HTR-8/SVneo (cell line): ENCODE measurements around the gene IL2RA.
"Not testable (repeated sequence)": the region's sequence is repeated elsewhere in the genome, so short reads cannot be mapped to it uniquely, and the experiment has no call there.

ENCODE experiments used
- DNase-seq: peaks from one replicate; pipeline ENCODE4 v3.0.0; 2011; ENCODE audit warnings: low spot score, mixed read lengths; ENCODE audit not compliant: insufficient read length
- FAIRE-seq: peaks from 2 replicates; lab custom pipeline; 2011; peaks lifted over from hg19 to GRCh38; lab: Jason Lieb, UNC

The IL2RA gene

DNA sequence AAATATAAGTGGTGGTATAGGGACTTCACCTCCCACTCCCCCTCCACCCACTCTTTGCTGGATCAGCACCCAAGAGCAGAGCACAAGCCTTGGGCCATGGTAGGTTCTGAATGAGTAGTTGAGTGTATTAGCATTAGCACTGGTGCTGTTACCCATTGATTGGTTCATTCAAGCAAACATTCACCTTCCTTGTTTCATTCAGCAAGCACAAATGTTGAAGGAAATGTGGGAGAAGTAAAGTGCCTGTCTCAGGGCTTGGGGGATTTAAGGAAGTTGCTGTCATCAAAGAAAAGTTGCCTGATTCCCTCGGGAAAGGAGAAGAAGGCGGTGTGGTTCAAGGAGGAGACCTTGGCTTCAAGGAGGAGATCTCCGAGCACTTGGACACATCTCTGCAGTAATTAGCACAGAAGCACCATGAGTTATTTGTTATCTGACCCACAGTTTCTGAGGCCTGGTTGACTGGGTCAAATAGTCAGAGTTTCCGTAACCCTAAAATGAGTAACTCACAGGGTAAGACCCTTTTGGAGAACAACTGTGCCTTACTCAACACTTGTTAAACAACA is 17.3 kb downstream of the IL2RA start:
- FAIRE-seq (no peak), DNase-seq (no peak)

DNA sequence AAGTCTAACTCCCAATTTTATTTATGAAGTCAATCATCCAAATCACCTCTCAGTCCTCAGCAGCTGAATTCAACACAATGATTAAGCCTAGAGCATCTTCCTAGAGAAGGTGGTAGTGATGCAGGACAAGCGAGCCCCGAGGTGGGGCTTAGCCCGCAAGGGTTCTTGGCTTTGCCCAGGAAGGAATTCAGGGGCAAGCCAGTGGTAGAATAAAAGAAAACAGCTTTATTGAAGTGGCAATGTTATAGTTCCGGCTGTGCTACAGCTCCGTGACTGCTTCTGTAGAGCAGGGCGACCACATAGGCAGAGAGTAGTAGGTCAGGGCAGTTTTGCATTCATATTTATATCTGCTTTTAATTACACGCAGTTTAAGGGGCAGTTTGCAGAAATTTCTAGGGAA is 18.1 kb downstream of the IL2RA start:
- FAIRE-seq: no peak

GRCh38 chr10:6043377-6043776 is 18.8 kb downstream of the IL2RA start:
- DNase-seq, FAIRE-seq: not testable (repeated sequence)

More for the DNA sequence above, 18.1 kb downstream of the IL2RA start:
- no peak for DNase-seq

DNA sequence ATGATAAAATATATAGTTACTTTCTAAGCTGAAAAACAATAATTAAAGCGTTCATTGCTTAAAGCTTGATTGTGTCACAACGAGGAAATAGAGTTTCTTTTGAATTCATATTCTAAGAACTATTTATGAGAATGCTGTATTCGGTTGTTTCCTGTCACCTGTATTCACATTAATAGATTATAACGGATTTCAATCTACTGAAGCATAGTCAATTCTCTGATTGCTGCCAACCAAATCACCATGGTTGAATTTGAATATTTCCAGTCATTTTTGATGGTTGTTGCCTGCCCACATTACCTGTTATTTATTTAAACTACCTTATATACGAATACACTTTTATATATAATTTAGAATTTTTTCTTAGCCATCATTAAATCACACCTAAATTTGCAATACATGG is 22.0 kb downstream of the IL2RA start:
- no peak for FAIRE-seq
- no peak for DNase-seq

- no peak for DNase-seq
- FAIRE-seq: no peak
Measured at GRCh38 chr10:6039711-6040110, 22.5 kb downstream of the IL2RA start.

GRCh38 chr10:6038071-6038631 is 24.0 kb downstream of the IL2RA start:
- no peak for FAIRE-seq
- no peak for DNase-seq

GRCh38 chr10:6037422-6037821 is 24.7 kb downstream of the IL2RA start:
- FAIRE-seq: no peak
- no peak for DNase-seq

- FAIRE-seq (no peak), DNase-seq (no peak)
Measured at GRCh38 chr10:6036861-6037321, 25.3 kb downstream of the IL2RA start.

- no peak for DNase-seq
- FAIRE-seq: no peak
Measured at GRCh38 chr10:6035931-6036575, 26.1 kb downstream of the IL2RA start.

- DNase-seq: no peak
- FAIRE-seq: no peak
Measured at GRCh38 chr10:6035101-6035834, 26.9 kb downstream of the IL2RA start.

DNA sequence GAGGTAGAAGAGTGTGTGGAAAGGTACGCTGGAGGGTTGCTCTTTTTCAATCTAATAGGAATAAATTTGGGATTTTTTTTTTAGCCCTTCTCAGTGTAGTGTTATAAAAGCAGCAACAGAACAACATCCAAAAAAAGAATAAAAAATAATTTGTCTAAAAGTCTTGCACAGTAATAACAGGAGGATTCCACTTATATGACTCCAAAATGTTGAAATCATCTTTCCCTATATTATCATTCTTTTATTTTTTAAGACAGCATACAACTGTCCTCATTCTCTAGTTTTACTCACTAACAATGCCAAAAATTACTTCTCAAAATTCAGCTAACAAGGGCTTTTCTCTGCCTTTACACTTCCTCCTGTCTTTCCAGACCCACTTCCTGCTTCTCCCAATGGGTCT is 27.8 kb downstream of the IL2RA start:
- FAIRE-seq (no peak), DNase-seq (no peak)

DNA sequence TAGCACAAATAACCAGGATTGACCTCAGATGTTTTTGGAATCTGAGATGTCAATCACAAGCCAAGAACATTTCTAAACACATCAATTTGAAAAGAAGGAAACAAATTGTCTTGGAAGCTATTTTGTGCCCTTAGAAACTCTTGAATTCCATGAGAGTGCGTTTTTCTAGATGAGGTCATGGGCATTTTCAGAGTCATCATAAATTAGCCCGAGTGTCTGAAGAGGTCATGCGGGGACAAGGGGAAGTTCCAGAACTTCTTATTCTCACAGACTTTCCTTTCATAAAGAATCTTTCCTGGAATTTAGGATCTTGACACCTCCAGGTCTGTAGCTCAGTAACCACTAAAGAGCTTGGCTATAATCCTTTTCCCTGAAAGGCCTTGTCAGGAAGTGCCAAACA is 28.2 kb downstream of the IL2RA start:
- FAIRE-seq (no peak), DNase-seq (peak; percentile 12)

DNA sequence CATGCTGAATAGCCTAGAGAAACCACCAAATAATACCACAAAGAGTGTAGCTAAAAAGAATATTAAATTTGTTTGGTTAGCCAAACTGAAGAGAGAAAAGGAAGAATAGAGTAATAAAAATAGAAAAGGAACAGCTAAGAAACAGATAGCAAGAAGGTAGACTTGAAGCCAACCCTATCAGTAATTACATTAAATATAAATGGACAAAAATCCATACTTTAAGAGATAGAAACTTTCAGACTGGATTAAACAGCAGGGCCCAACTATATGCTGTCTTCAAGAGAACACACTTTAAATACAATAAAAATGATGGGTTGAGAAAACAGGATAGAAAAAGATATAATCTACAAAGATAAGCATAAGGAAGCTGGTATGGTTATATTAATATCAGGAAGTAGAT is 31.2 kb downstream of the IL2RA start:
- FAIRE-seq (no peak), DNase-seq (no peak)

DNA sequence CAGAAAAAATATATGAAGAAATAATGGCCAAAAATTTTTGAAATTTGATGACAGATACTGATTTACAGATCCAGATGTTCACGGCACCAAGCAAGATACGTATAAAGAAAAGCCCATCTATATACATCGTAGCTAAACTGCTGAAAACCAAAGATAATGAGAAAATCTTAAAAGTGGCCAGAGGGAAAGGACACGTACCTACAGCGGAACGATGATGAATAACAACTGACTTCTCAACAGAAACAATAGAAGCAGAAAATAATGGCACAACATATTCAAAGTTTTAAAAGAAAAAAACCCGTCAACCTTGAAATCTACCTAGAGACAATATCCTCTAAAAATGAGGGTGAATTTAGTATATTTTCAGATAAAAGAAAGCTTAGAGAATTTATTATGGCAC is 31.9 kb downstream of the IL2RA start:
- no peak for DNase-seq
- no peak for FAIRE-seq

- FAIRE-seq: no peak
Measured at GRCh38 chr10:6027929-6028328, 34.2 kb downstream of the IL2RA start.

DNA sequence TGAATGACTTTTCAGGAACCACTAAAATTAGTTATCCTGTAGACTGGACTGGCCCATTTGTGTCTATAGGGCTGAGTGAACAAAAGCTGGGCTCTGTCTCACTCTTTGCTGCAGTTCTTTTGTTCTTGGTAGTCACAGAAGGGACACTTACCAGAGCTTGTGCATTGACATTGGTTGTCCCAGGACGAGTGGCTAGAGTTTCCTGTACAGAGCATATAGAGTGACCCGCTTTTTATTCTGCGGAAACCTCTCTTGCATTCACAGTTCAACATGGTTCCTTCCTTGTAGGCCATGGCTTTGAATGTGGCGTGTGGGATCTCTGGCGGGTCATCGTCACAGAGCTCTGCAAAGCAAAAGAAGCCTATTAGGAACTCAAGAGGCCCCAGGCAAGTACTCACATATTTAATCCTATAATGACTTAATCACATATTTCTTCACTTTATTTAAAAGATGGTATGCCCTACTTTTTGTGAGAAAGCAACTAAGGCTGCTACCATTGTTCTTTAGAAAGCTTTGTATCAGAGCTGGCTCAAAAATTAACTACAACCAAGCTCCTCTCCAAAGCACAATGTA is 36.4 kb downstream of the IL2RA start:
- FAIRE-seq: no peak

More at GRCh38 chr10:6027929-6028328, 34.2 kb downstream of the IL2RA start:
- DNase-seq: no peak

GRCh38 chr10:6024334-6024682 is 37.9 kb downstream of the IL2RA start:
- no peak for FAIRE-seq
- no peak for DNase-seq

More for the DNA sequence above, 36.4 kb downstream of the IL2RA start:
- no peak for DNase-seq

DNA sequence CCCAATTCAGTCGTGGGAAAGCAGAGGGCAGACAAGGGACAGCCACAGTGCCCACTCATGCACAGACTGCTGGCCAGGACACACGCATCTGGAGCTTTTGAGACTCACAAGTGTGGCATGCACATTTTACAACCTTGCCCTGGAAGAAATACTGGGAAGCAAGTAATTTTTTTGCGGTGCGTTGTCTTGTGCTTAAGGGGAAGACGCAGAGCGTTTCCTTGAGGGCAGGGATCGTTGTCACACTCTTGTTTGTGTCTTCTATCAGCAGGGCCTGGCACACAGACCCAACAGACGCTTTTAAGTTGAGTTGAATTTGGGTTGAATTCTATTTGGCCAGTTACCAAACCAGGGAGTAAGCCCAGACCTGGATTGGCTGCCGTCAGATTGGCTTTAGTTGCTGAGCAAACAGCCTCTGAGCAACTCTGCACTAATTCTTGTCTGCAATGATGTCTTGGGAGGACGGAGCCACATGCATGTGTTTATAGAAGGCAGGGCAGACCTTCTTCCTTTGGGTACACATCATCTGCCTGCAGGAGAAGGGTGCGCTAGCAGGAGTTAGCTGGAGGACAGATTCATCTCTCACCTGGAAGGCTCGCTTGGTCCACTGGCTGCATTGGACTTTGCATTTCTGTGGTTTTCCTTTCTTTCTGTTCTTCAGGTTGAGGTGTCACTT is 38.4 kb downstream of the IL2RA start:
- DNase-seq (no peak), FAIRE-seq (no peak)

GRCh38 chr10:6022660-6023059 is 39.5 kb downstream of the IL2RA start:
- no peak for DNase-seq
- FAIRE-seq: no peak

GRCh38 chr10:6020826-6021225 is 41.3 kb downstream of the IL2RA start:
- FAIRE-seq (no peak), DNase-seq (no peak)
